Prostate gland (tissue), 2 donors: Measurements from ENCODE around the gene SBSN.

Source experiments
- CTCF ChIP-seq, 4 experiments: fragments of 200-600 bp in 2 of 4; fragments of 450-650 bp in 2 of 4; sonication (generic) in 2 of 4; IDR thresholded peaks; 1 replicate in 3 of 4; 2 replicates in 1 of 4; pipeline ENCODE4 v1.5.1; 2016 to 2019; ENCODE audit warnings: antibody characterized with exemption in 4 of 4, mild to moderate bottlenecking in 2 of 4, moderate library complexity in 2 of 4
- POLR2A ChIP-seq: fragments of 450-650 bp; IDR thresholded peaks from one replicate; pipeline ENCODE4 v1.6.1; 2016; ENCODE audit warnings: antibody characterized with exemption, mild to moderate bottlenecking
- POLR2AphosphoS5 ChIP-seq: sonication (generic); formaldehyde crosslinking; IDR thresholded peaks from one replicate; pipeline ENCODE4 v1.6.1; 2017; ENCODE audit warnings: antibody characterized with exemption

DNA sequence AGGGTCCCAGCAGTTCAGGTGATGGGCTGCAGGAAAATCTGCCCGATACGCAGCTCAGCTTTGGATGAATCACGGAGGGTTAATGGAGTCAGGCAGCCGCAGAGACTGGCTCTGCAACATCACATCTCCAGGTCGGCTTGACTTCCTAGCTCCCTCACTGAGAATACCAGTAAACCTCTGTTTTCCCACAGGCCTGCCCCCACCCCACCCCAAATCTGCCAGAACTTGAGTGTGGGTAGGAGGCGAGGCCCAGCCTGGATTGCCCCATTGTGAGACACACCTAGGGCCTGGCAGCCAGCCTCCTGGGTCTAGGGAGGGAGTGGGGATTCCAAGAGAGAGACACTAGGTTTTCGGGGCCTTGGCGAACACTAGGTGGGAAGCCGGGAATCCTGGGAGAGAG, 34.1 kb downstream of the SBSN start:
- TF ChIP-seq POLR2A (no peak), CTCF (IDR thresholded peaks at IDR 0.05) (no peak), POLR2AphosphoS5 (no peak)
